Lower leg skin (tissue), 3 donors: ENCODE results near the gene DGAT2.

ENCODE experiments used
- CTCF ChIP-seq, 3 donors: fragments of 450-650 bp; IDR thresholded peaks; one replicate each; pipeline ENCODE4 v1.5.1; 2016; ENCODE audit warnings: antibody characterized with exemption in 3 of 3, mild to moderate bottlenecking in 3 of 3, moderate library complexity in 2 of 3
- POLR2A ChIP-seq, 2 donors: fragments of 450-650 bp; IDR thresholded peaks; one replicate each; pipeline ENCODE4 v1.6.1; 2016 to 2017; ENCODE audit warnings: antibody characterized with exemption in 2 of 2, mild to moderate bottlenecking in 1 of 2, moderate library complexity in 1 of 2

- TF ChIP-seq CTCF (IDR thresholded peaks at IDR 0.05) (no peak), POLR2A (IDR thresholded peaks at IDR 0.05) (no peak)
Measured at GRCh38 chr11:75780888-75781287, 12.3 kb downstream of the DGAT2 start.
